H1 (cell line): ENCODE results near the gene ZNHIT3. TPM values are rescaled to one million over a fixed set of nuclear protein-coding genes. Genes with fewer than 3 reads are reported as not detected.
A peak's percentile ranks its signal among the peaks of the same experiment; 100 is the strongest.

Experiments
- CTCF ChIA-PET: fragments of 300-600 bp; sonication (Branson Sonifier 250); formaldehyde crosslinking; loops from one replicate; lab custom pipeline; 2021; ENCODE audit not compliant: partially characterized antibody; lab: Charles Lee
- POLR2A ChIA-PET: fragments of 300-600 bp; sonication (Branson Sonifier 250); formaldehyde crosslinking; loops from one replicate; lab custom pipeline; 2021; ENCODE audit warnings: inconsistent platforms; ENCODE audit not compliant: partially characterized antibody; lab: Charles Lee
- DNase-seq, 2 experiments: peaks; one replicate each; pipeline versions ENCODE4 v3.0.0 to v3.0.0-alpha.2; 2010 to 2022; ENCODE audit warnings: low spot score in 2 of 2, low read depth in 1 of 2, mixed read lengths in 1 of 2
- FAIRE-seq: peaks from 2 replicates; lab custom pipeline; 2011; peaks lifted over from hg19 to GRCh38; lab: Jason Lieb, UNC
- H2AFZ ChIP-seq: 2 replicates; pipeline ENCODE4 v1.8.1; 2012; ENCODE audit warnings: low read length, inconsistent platforms
- H2AK5ac ChIP-seq: 2 replicates; pipeline ENCODE4 v1.6.1; 2013; ENCODE audit warnings: low read depth, low read length
- H2BK120ac ChIP-seq: replicated peaks from 2 replicates; pipeline ENCODE3; 2013; ENCODE audit warnings: low read depth, low read length, inconsistent platforms
- H2BK12ac ChIP-seq: 2 replicates; pipeline ENCODE4 v1.6.1; 2013; ENCODE audit warnings: low read depth, low read length
- H2BK15ac ChIP-seq: 2 replicates; pipeline ENCODE4 v1.6.1; 2013; ENCODE audit warnings: low read length
- H2BK20ac ChIP-seq: 2 replicates; pipeline ENCODE4 v1.6.1; 2013; ENCODE audit warnings: low read length
- H2BK5ac ChIP-seq: 2 replicates; pipeline ENCODE4 v1.6.1; 2013; ENCODE audit warnings: low read depth, low read length
- H3K14ac ChIP-seq: 2 replicates; pipeline ENCODE4 v1.6.1; 2013; ENCODE audit warnings: inconsistent platforms; ENCODE audit not compliant: insufficient read length
- H3K18ac ChIP-seq: 2 replicates; pipeline ENCODE4 v1.6.1; 2013; ENCODE audit warnings: low read length; ENCODE audit errors: extremely low read depth
- H3K23ac ChIP-seq: 2 replicates; pipeline ENCODE4 v1.6.1; 2013; ENCODE audit warnings: inconsistent platforms; ENCODE audit not compliant: insufficient read length
- H3K23me2 ChIP-seq: 2 replicates; pipeline ENCODE4 v1.6.1; 2013; ENCODE audit warnings: low read depth, low read length
- H3K27ac ChIP-seq: 2 replicates; pipeline ENCODE4 v1.6.1; 2011; ENCODE audit warnings: low read depth, low read length, inconsistent platforms
- H3K27me3 ChIP-seq, 4 experiments: replicated peaks in 1 of 4; 1 replicate in 1 of 4; 2 replicates in 3 of 4; pipeline versions ENCODE4 v1.6.1 to v1.8.1; 2011 to 2013; ENCODE audit warnings: low read length in 3 of 4, mild to moderate bottlenecking in 3 of 4, inconsistent platforms in 2 of 4, mixed read lengths in 2 of 4, moderate library complexity in 1 of 4; ENCODE audit not compliant: control insufficient read depth in 3 of 4, insufficient read depth in 3 of 4; ENCODE audit errors: extremely low read depth in 1 of 4
- H3K36me3 ChIP-seq, 4 experiments: 2 replicates each; pipeline versions ENCODE4 v1.6.1 to v1.8.1; 2011 to 2013; ENCODE audit warnings: mild to moderate bottlenecking in 4 of 4, low read length in 3 of 4, moderate library complexity in 2 of 4, control low read depth in 1 of 4, inconsistent platforms in 1 of 4; ENCODE audit not compliant: insufficient read depth in 4 of 4, control insufficient read depth in 2 of 4
- H3K4ac ChIP-seq: replicated peaks from 2 replicates; pipeline ENCODE3; 2013; ENCODE audit warnings: low read length, low read depth, mixed read lengths, inconsistent platforms; ENCODE audit not compliant: insufficient read length
- H3K4me1 ChIP-seq, 4 experiments: replicated peaks in 1 of 4; 1 replicate in 1 of 4; 2 replicates in 3 of 4; pipeline versions ENCODE4 v1.6.1 to v1.8.1; 2011 to 2013; ENCODE audit warnings: low read length in 3 of 4, inconsistent platforms in 2 of 4, mixed read lengths in 1 of 4; ENCODE audit not compliant: insufficient read depth in 4 of 4, control insufficient read depth in 3 of 4
- H3K4me2 ChIP-seq, 2 experiments: 2 replicates each; pipeline versions ENCODE4 v1.6.1 to v1.8.1; 2011 to 2013; ENCODE audit warnings: low read depth in 2 of 2, low read length in 2 of 2, control low read depth in 1 of 2, inconsistent platforms in 1 of 2, mild to moderate bottlenecking in 1 of 2; ENCODE audit not compliant: insufficient read depth in 1 of 2
- H3K4me3 ChIP-seq, 4 experiments: fragments of 200-600, 300-600 bp in 1 of 4; sonication (generic), shearing (Covaris generic), sonication (Bioruptor Twin) in 1 of 4; 2 replicates each; pipeline versions ENCODE4 v1.5.1 to v1.8.1; 2011 to 2016; ENCODE audit warnings: low read length in 4 of 4, low read depth in 3 of 4, control low read depth in 2 of 4, inconsistent platforms in 2 of 4, mild to moderate bottlenecking in 2 of 4, mixed read lengths in 1 of 4, moderate library complexity in 1 of 4; ENCODE audit not compliant: insufficient read depth in 2 of 4; ENCODE audit errors: extremely low read depth in 1 of 4
- H3K56ac ChIP-seq: replicated peaks from 2 replicates; pipeline ENCODE3; 2013; ENCODE audit warnings: low read depth, mild to moderate bottlenecking, mixed read lengths, low read length, inconsistent platforms; ENCODE audit not compliant: insufficient read length
- H3K79me1 ChIP-seq: 2 replicates; pipeline ENCODE4 v1.6.1; 2013; ENCODE audit warnings: low read depth, low read length, control low read depth
- H3K79me2 ChIP-seq, 2 experiments: 2 replicates each; pipeline versions ENCODE4 v1.6.1 to v1.8.1; 2012 to 2013; ENCODE audit warnings: low read length in 2 of 2, mild to moderate bottlenecking in 2 of 2, inconsistent platforms in 1 of 2; ENCODE audit not compliant: insufficient read depth in 2 of 2, control insufficient read depth in 1 of 2
- H3K9ac ChIP-seq, 4 experiments: replicated peaks in 1 of 4; 1 replicate in 1 of 4; 2 replicates in 3 of 4; pipeline versions ENCODE4 v1.6.1 to v1.8.1; 2011 to 2013; ENCODE audit warnings: low read depth in 3 of 4, low read length in 3 of 4, control low read depth in 2 of 4, mild to moderate bottlenecking in 2 of 4, moderate library complexity in 2 of 4, inconsistent platforms in 1 of 4; ENCODE audit errors: extremely low read depth in 1 of 4
- H3K9me3 ChIP-seq, 2 experiments: 2 replicates each; pipeline versions ENCODE4 v1.6.1 to v1.8.1; 2012 to 2013; ENCODE audit warnings: mild to moderate bottlenecking in 2 of 2, moderate library complexity in 2 of 2, control low read depth in 1 of 2, inconsistent platforms in 1 of 2, low read depth in 1 of 2, low read length in 1 of 2, mixed read lengths in 1 of 2; ENCODE audit not compliant: insufficient read depth in 2 of 2
- H4K20me1 ChIP-seq, 2 experiments: replicated peaks in 1 of 2; 2 replicates each; pipeline versions ENCODE3 to v1.8.1; 2011 to 2013; ENCODE audit warnings: inconsistent platforms in 2 of 2, low read length in 2 of 2, mild to moderate bottlenecking in 1 of 2; ENCODE audit not compliant: insufficient read depth in 2 of 2, control insufficient read depth in 1 of 2
- H4K5ac ChIP-seq: 2 replicates; pipeline ENCODE4 v1.6.1; 2013; ENCODE audit warnings: low read length, low read depth, mixed read lengths, inconsistent platforms; ENCODE audit not compliant: insufficient read length
- H4K8ac ChIP-seq: 2 replicates; pipeline ENCODE4 v1.8.0; 2013; ENCODE audit warnings: mild to moderate bottlenecking, moderate library complexity, low read length, inconsistent platforms; ENCODE audit not compliant: insufficient read depth; ENCODE audit errors: extremely low read depth
- H4K91ac ChIP-seq: replicated peaks from 2 replicates; pipeline ENCODE3; 2013; ENCODE audit warnings: low read length, mixed read lengths, inconsistent platforms; ENCODE audit not compliant: insufficient read length
- POLR2AphosphoS5 ChIP-seq: IDR thresholded peaks from 2 replicates; pipeline ENCODE4 v1.6.1; 2011; ENCODE audit warnings: low read depth, low read length
- SUZ12 ChIP-seq: fragments of 200-600 bp; sonication (generic); IDR thresholded peaks from 2 replicates; pipeline ENCODE4 v1.6.1; 2012; ENCODE audit warnings: mild to moderate bottlenecking, inconsistent platforms, low read length, moderate library complexity, mixed read lengths
- WGBS, 2 experiments: shearing (Covaris generic) in 1 of 2; methylation state at CpG; one replicate each; pipeline versions ENCODE4 v1.1.6 to v1.1.7; 2013 to 2015; ENCODE audit warnings: low lambda C conversion rate in 2 of 2, mixed read lengths in 2 of 2, inconsistent platforms in 1 of 2, low coverage in 1 of 2, missing lambda C conversion rate in 1 of 2; ENCODE audit not compliant: insufficient replicate concordance in 2 of 2, insufficient coverage in 1 of 2, insufficient read length in 1 of 2; ENCODE audit errors: extremely low coverage in 1 of 2, missing lambda C conversion rate in 1 of 2; 5-methylcytosine and 5-hydroxymethylcytosine counted together
- polyA plus RNA-seq, 7 experiments: library from polyadenylated mRNA; depleted of rRNA in 3 of 7; stranded (reverse) in 5 of 7; unstranded in 2 of 7; fragments of >200 nt in 5 of 7; fragments of 200-250 nt in 2 of 7; gene quantifications; 1 replicate in 5 of 7; 2 replicates in 1 of 7; 4 replicates in 1 of 7; pipeline versions ENCODE4 v1.2.1 to v1.2.3, GENCODE V29; 2011 to 2013; ENCODE audit warnings: missing spikeins in 2 of 7, mixed read lengths in 2 of 7
- total RNA-seq: library from RNA; stranded (reverse); fragmentation: NEBNext Ultra II Directional; extraction: Animal tissue kit (Norgen Biotek cat#: 25700); gene quantifications from 2 replicates; pipeline ENCODE4 v1.2.1, GENCODE V29; 2021

The ZNHIT3 gene
- total and polyA plus RNA-seq, 2 of the 8 experiments (the other 6 are each of a cell fraction or from before 2014, with no cell fraction given): 59.1 to 147 TPM

- H2BK120ac ChIP-seq: no peak overlapping the region
- DNase-seq: no peak
- no peak overlapping the region for H2BK12ac ChIP-seq
- CTCF ChIA-PET: no interaction called here
- H2BK15ac ChIP-seq: no peak overlapping the region
- TF ChIP-seq POLR2AphosphoS5: peak; percentile 60; the same call in 1 of the 2 replicates
- TF ChIP-seq SUZ12: no peak
- TF ChIP-seq, all 59 proteins: peak for 1
- Histone ChIP-seq H2BK20ac (no peak overlapping the region), H2BK5ac (no peak overlapping the region), H4K91ac (no peak overlapping the region), H4K8ac (no peak overlapping the region), H2AK5ac (no peak overlapping the region), H3K9me3 (no peaks in the 10 kb centered on the region), H3K4me1 (no peaks in the 10 kb centered on the region), H3K79me2 (no peaks in the 10 kb centered on the region), H3K9ac (no peak overlapping the region), H3K4me2 (no peak overlapping the region), H4K20me1 (peaks cover 7 to 16% of the 10 kb centered on the region in 2 experiments), H3K23me2 (0 out of 2 replicates have a peak, but pooled peaks cover 3% of the 10 kb centered on the region), H3K36me3 (peaks cover 39 to 93% (median 69%) of the 10 kb centered on the region in 4 experiments), H3K4ac (no peak overlapping the region), H3K27me3 (no peaks in the 10 kb centered on the region), H3K14ac (no peak overlapping the region), H4K5ac (no peak overlapping the region), H2AFZ (no peak overlapping the region), H3K4me3 (no peak overlapping the region), H3K18ac (no peak overlapping the region), H3K27ac (no peak overlapping the region), H3K79me1 (no peaks in the 10 kb centered on the region), H3K56ac (no peak overlapping the region), H3K23ac (no peak overlapping the region)
- WGBS, 2 experiments: 94% methylated on average over 9 of the region's 9 CpGs; no CpG with 5 or more reads in 1 of the 2 experiments
- POLR2A ChIA-PET: interaction anchor here (1.0 to 12.5 kb wide), 10 partner anchors 10 to 37 kb away, joined by 3 to 205 read pairs (median 4); partner anchors contain the start of genes MYO19, PIGW and ZNHIT3
- no peak for FAIRE-seq
These were observed 11.7 kb downstream of the ZNHIT3 start for GRCh38 chr17:36498155-36498554.
